Measurements from ENCODE around the gene ITPR3. TPM values are rescaled to one million over a fixed set of nuclear protein-coding genes. Genes with fewer than 3 reads are reported as not detected.

Gene ITPR3
- total and polyA plus RNA-seq, 2 donors (not counting 3 experiments of a cell fraction or from before 2014, with no cell fraction given), result 28.8 to 52.2 TPM

DNA sequence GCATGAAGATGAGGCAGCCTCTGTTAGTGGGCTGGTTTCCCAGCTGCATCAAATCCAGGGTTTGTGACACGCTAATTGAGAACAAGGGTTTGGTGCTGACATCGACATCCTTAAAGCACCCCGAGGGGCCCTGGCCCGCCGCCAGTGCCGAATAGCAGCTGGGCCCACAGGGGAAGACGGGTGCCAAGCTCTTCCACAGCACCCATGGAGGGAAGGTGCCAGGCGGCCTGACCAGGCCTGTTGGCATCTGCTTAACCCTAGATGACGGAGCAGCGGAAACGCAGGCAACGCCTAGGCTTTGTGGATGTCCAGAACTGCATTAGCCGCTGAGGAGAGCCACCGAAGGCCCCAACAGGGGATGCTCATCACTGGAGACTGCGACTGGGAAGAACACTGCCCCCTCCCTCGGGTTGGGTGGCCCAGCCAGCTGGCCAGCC, 74.3 kb downstream of the ITPR3 start:
- H3K4me2 ChIP-seq (ENCODE audit: insufficient read depth, low read length), result no peak overlapping the region
- DNase-seq (ENCODE audit: low read depth, low spot score) (no peak), FAIRE-seq (no peak)
- TF ChIP-seq POLR2A (IDR thresholded peaks at IDR 0.05; ENCODE audit: low read depth, low read length), result no peak
- no peak for TF ChIP-seq POLR2AphosphoS5 (IDR thresholded peaks at IDR 0.05; ENCODE audit: insufficient read depth, low read depth, low read length)
- no peak for TF ChIP-seq GATA2 (IDR thresholded peaks at IDR 0.05; ENCODE audit: insufficient read depth, insufficient read length, low read depth, low read length)
- TF ChIP-seq, protein P1, sequence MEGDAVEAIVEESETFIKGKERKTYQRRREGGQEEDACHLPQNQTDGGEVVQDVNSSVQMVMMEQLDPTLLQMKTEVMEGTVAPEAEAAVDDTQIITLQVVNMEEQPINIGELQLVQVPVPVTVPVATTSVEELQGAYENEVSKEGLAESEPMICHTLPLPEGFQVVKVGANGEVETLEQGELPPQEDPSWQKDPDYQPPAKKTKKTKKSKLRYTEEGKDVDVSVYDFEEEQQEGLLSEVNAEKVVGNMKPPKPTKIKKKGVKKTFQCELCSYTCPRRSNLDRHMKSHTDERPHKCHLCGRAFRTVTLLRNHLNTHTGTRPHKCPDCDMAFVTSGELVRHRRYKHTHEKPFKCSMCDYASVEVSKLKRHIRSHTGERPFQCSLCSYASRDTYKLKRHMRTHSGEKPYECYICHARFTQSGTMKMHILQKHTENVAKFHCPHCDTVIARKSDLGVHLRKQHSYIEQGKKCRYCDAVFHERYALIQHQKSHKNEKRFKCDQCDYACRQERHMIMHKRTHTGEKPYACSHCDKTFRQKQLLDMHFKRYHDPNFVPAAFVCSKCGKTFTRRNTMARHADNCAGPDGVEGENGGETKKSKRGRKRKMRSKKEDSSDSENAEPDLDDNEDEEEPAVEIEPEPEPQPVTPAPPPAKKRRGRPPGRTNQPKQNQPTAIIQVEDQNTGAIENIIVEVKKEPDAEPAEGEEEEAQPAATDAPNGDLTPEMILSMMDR (IDR thresholded peaks at IDR 0.05; ENCODE audit: extremely low read depth in 1 of 2, insufficient read depth in 1 of 2, low read depth in 1 of 2, low read length in 2 of 2), result no peak
- no peak for TF ChIP-seq EZH2 (IDR thresholded peaks at IDR 0.05; ENCODE audit: borderline replicate concordance, low read depth, low read length, severe bottlenecking)
- no peak for TF ChIP-seq JUN (IDR thresholded peaks at IDR 0.05; ENCODE audit: borderline replicate concordance, insufficient read depth, insufficient read length, low read depth)
- no peak for TF ChIP-seq MYC (IDR thresholded peaks at IDR 0.05; ENCODE audit: low read depth, low read length)
- TF ChIP-seq, protein P2, sequence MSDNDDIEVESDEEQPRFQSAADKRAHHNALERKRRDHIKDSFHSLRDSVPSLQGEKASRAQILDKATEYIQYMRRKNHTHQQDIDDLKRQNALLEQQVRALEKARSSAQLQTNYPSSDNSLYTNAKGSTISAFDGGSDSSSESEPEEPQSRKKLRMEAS (IDR thresholded peaks at IDR 0.05; ENCODE audit: insufficient read depth, insufficient read length), result no peak
- no peak for TF ChIP-seq FOS (IDR thresholded peaks at IDR 0.05; ENCODE audit: borderline replicate concordance, insufficient read depth, low read length)
- no peaks in the 10 kb centered on the region for H3K27me3 ChIP-seq (ENCODE audit: control insufficient read depth in 2 of 2, insufficient read depth in 2 of 2, low read length in 2 of 2)
- H3K9me1 ChIP-seq (replicated peaks; ENCODE audit: control insufficient read depth, extremely low read depth, insufficient read depth, low read length), result no peaks in the 10 kb centered on the region
- no peak overlapping the region for H3K4me3 ChIP-seq (replicated peaks in 1 of 3; ENCODE audit: insufficient read depth in 1 of 3, low read depth in 1 of 3, low read length in 3 of 3)
- H3K9me3 ChIP-seq (replicated peaks; ENCODE audit: control insufficient read depth, insufficient read depth, low read length), result no peaks in the 10 kb centered on the region
- intact Hi-C loops (cut with micrococcal nuclease), result no loop called here
- no peaks in the 10 kb centered on the region for H4K20me1 ChIP-seq (replicated peaks; ENCODE audit: control insufficient read depth, extremely low read depth, insufficient read depth, low read length)
- no peak overlapping the region for H3K9ac ChIP-seq (replicated peaks; ENCODE audit: extremely low read depth, insufficient read depth, low read length)
- peak overlapping the region; percentile 89 for H3K27ac ChIP-seq (ENCODE audit: insufficient read depth, low read depth, low read length)
- peaks cover 3% of the 10 kb centered on the region for H3K79me2 ChIP-seq (ENCODE audit: control insufficient read depth, insufficient read depth, low read length)
- dilution Hi-C loops (cut with MboI; ENCODE audit: extremely low pct_ligation_motif_present, low sequenced_read_pairs), result no loop called here
- H3K4me1 ChIP-seq (ENCODE audit: control insufficient read depth, extremely low read depth, insufficient read depth, low read length), result peaks cover 74% of the 10 kb centered on the region
- no TSS peak for BruUV-seq (replicated peaks)
- no peak overlapping the region for H2AFZ ChIP-seq (ENCODE audit: low read depth, low read length)
- peaks cover 0 to 12% of the 10 kb centered on the region in 2 experiments for H3K36me3 ChIP-seq (ENCODE audit: control insufficient read depth in 2 of 2, extremely low read depth in 1 of 2, insufficient read depth in 2 of 2, low read length in 2 of 2)
- ChIA-PET CTCF (interaction anchor here (1.1 to 5.9 kb wide), 4 partner anchors 23 to 106 kb away, joined by 3 to 47 read pairs (median 4); no protein-coding TSS in a partner anchor), POLR2A (interaction anchor here (1.7 kb wide), 1 partner anchor 16 kb away, joined by 7 read pairs; the partner anchor contains the start of gene UQCC2)

All from endothelial cell of umbilical vein (primary cell).